NCI-H2029 (cell line): Measurements from ENCODE around the gene PTPRO.

Experiments used
- DNase-seq: peaks from one replicate; lab custom pipeline; 2025; lab: John Stamatoyannopoulos, UW

Gene PTPRO

DNA sequence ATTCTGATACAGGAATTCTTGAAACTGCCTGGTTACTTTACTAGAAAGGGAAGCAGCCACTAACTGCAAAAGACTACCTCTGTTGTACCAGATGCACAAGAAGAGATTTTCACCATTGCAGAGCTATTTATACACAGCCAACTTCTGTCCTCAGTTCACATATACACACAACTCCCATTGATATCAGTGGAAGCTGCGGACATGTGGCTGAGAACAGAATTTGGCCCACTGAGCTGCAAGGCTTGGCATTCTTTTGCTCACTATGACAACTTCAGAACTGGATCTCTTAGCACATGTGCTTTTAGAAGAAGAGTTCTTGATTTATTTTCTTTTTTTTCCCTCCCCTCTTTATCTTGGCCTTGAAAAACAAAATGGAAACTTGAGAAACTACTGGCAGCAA lies 28.3 kb downstream of the PTPRO start:
- no peak for DNase-seq

GRCh38 chr12:15355766-15356165 lies 33.5 kb downstream of the PTPRO start:
- no peak for DNase-seq

DNA sequence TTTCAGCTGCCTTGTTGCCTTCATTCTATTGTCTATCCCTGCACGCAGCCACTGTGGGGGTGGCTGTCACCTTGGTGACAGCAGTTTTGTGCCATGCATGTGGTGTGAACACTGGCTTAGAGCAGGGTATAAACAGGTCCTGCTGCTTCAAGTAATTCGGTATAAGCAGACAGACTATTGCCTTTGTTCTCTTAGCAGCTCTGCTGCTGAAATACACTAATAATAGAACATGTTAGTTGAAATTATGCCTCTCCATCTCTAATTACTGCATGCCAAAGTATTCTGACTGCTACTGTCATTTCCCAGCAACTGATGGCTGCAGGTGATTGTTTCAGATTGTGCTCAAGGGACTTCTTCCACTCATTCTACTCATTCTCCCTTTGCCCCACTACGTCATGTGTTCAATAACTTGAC lies 34.6 kb downstream of the PTPRO start:
- DNase-seq, result no peak

DNA sequence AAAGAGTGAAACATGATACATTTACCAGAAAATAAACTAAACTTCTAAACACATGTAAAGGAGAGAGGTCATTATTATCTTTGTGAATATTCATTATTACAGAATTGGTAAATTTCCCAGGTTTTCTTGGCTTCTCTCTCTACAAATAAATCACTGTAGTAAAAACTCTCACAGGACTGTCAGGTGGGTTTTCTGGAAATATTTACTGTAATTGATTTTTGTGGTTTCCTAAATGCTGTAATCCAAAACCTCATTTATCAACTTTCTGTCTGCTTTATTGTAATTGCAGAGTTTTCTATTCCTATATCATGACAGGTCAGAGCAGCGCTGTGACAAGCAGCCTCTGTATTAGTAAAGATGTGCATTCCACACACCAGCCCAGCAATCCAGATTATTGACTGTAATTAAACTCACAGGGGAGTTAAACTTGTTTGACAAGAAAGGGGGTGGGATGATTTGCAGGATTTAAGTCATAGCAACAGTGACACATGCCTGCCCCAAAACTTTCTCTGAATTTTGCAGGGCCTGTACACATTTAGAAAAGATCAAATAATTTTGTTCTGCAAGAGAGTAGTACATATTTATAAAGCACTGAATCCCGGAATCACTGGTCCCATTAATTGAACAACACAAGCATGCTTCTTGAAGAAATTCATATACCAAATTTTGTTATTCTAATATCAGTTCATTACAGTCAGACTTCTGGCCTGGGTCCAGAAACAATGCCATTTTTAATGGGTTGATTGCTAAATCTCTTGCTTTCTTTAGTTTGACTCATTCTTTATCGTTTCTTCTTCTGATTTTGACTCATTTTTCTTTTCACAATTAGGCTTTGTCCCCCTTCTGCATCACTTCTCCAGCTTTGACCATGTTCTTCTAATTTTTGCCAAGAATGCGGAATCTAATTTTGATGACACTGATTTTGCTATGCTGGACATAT lies 42.2 kb downstream of the PTPRO start:
- no peak for DNase-seq

DNA sequence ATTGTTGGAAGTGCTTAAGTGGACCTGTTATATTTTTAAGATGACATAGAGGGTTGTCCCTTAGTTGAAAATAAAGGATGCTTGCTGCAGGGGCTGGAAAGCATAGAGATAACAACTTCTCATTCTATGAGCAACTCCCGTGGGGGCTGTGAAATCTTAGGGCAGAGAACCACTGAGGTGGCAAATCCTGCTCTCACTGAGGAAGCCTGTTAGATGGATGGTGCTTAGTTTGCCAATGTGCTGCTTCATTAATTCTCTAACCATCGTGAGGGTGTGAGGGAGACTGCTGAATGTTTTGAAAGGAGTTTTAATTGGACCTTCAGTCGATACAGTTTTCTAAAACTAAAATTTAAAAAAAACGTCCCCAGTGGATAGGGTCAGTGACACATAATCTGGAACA lies 46.5 kb downstream of the PTPRO start:
- no peak for DNase-seq

GRCh38 chr12:15372352-15372751 lies 50.0 kb downstream of the PTPRO start:
- no peak for DNase-seq

DNA sequence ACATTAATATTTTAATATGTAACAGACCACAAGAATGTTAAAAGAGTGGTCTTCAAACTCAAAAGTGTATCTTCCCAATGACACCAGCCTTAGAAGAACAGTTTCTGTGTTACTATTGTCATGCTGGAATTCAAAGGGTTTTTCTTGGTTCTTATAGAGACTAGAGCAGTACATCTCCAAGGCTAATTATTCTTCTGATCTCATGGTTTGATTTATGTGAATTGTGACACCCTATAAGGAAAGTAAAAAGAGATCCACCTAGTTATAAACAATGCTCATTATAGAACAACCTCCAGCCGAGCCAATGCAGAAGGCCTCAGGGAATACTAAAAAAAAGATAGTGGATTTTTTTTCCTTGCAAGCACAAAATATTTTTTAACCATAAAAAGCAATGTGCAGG lies 65.5 kb downstream of the PTPRO start:
- no peak for DNase-seq

- DNase-seq, result no peak
These were observed 67.3 kb downstream of the PTPRO start for GRCh38 chr12:15389561-15389960.

DNA sequence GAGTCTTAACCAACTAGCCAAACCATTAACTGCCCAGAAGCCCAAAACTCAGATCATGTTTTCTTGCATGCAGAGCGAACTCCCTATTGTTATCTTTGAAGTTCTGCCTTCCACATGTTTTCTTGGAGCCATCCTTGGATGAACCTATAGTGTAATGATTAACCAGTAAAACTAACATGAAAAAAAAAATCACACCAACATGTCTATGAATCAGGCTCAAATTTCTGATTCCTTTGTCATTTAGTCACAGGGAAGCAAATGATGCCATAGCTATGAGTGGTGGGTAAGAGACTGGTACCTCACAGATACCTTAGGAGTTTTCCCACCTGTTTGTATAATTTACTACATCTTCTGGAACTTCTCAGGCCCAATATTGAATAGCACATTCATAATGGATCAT lies 70.7 kb downstream of the PTPRO start:
- DNase-seq, result no peak

DNA sequence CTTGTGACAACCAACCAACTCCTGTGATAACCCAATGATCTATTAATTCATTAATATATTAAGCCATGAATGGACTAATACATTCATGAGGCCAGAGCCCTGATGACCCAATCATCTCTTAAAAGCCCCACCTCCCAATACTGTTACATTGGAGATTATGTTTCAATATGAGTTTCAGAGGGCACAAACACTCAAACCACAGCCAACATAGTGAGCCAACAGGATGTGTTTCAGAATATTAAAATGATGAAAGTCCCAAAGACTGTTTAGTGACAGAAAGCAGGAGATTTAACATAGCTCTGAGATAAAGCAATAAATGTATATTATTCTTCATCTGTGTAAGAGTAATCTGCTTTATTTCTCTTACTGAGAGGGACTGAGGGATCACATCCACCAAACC lies 71.7 kb downstream of the PTPRO start:
- DNase-seq, result no peak

DNA sequence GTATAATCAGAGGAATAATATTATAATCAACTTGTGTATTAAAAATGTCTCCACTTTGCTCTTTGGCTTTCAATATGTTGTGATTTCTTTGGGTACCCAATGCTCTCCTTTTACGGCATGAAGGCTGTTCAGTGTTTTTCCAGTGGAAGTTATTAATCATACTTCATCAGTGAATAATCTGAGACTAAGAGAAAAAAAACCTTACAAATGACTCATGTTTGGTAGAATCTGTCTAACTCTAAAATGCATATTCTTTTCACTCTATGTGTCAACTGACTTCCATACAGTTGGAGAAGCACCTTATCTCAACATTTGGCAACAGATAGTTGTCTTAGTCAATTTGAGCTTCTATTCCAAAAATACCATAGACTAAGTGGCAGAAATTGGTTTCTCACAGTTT lies 82.2 kb downstream of the PTPRO start:
- no peak for DNase-seq

DNA sequence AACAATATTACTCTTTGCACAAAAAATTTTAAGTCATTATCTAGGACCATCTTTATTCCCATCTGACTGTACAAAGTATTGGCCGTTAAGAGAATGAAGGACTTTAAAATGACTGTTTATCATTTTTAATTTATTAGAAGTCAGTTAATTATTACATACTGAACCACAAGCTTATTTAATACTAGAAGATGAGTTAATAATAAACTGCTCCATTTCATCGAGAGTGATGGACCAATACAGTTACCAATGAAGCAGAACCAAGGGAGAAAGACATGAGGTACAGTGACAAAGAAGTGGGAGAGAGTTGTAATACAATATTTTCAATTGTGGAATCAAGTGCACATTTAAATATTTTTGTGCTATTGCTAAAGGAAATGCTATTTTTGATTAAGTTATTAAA lies 83.3 kb downstream of the PTPRO start:
- DNase-seq, result no peak

GRCh38 chr12:15407025-15407424 lies 84.7 kb downstream of the PTPRO start:
- no peak for DNase-seq

- DNase-seq, result no peak
These were observed 89.5 kb downstream of the PTPRO start for GRCh38 chr12:15411842-15412241.

GRCh38 chr12:15417691-15418090 lies 95.4 kb downstream of the PTPRO start:
- DNase-seq, result no peak

GRCh38 chr12:15423629-15424028 lies 101.3 kb downstream of the PTPRO start:
- no peak for DNase-seq

GRCh38 chr12:15427913-15428312 lies 105.6 kb downstream of the PTPRO start:
- no peak for DNase-seq

DNA sequence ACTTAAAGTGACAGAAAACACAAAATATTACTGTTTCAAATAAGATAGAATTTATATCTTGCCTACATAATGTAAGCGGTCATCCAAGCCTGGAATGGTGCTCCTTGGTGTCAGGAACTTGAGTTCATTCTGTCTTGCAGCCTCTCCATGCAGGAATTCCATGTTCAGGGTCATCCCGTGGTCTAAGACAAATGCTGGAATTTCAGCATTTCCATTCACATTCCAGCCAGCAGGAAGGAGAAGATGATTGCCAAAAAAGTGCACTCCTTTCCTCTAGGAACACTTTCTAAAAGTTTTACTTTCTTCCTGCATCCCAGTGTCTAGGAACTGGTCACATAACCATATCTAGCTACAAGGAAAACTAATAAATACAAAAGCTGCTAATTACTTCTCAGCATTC lies 106.3 kb downstream of the PTPRO start:
- DNase-seq, result no peak

DNA sequence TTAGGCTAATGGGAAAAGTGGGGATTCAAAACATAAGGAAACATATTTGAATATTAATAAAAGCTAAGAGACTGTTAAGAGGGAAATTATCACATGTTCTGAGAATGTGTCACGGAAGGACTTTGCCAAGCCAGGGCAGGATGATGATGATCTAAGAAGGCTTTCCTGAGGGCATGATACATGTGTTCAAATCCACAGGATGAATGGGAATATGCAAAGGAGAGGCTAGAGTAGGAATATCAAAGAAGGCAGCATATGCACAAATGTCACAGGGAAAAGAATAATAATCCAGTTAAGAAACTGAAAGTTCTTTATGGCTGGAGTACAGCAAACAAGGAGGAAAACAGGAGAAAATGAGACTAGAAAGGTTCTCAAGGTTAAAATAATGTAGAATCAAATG lies 107.0 kb downstream of the PTPRO start:
- DNase-seq, result no peak

GRCh38 chr12:15435597-15435996 lies 113.3 kb downstream of the PTPRO start:
- DNase-seq, result no peak

DNA sequence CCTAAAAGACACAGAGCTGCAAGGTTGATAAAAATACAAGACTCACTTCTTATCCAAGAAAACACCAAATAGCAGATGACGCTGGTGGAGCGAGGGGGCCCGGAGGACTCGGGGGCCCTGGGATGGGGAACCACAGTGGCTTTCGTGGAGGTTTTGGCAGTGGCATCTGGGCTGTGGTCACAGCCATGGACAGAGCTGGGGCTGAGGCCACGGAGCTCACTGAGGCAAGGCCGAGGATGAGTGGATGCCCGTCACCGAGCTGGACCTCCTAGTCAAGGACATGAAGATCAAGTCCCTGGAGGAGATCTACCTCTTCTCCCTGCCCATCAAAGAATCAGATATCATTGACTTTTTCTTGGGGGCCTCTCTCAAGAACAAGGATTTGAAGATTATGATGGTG lies 117.2 kb downstream of the PTPRO start:
- no peak for DNase-seq

DNA sequence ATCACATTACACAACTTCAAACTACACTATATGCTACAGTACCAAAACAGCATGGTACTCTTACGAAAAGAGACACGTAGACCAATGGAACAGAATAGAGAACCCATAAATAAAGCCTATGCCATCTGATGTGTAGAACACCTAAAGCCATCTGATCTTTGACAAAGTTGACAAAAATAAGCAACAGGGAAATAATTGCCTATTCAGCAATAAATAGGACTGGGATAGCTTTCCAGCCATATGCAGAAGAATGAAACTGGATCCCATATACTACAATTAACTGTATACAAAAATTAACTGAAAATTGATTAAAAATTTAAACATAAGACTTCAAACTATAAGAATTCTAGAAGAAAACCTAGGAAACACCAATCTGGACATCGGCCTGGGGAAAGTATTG lies 120.7 kb downstream of the PTPRO start:
- no peak for DNase-seq

DNA sequence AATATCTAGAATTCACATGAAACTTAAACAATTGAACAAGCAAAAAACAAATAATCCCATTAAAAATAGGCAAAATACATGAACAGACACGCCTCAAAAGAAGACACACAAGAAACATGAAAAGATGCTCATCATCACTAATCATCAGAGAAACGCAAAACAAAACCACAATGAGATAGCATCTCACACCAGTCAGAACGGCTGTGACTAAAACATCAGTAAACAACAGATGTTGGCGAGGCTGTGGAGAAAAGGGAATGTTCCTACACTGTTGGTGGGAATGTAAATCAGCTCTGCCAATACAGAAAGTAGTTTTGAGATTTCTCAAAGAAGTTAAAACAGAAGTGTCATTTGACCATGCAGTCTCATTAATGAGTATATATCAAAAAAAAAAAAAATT lies 121.3 kb downstream of the PTPRO start:
- no peak for DNase-seq

DNA sequence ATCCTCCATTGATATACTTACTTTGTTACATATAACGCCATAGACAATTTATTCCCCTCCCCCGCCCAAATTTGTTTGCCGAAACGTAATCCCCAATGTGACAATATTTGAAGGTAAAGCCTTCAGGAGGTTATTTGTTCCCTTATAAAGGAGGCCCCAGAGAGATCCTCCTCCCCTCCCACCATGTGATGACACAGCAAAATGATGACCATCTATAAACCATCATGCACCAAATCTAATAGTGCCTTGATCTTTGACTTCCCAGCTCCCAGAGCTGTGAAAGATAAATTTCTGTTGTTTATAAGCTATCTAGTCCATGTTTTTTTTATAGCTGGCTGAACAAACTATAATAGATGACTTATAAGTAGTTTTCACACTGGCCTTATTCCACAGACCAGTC lies 122.2 kb downstream of the PTPRO start:
- no peak for DNase-seq
